H1 (cell line): Measurements from ENCODE around the gene GPRIN3. TPM values are rescaled to one million over a fixed set of nuclear protein-coding genes. Genes with fewer than 3 reads are reported as not detected.

Experiments used
- CHD7 ChIP-seq: fragments of 300-600 bp; sonication (generic); IDR thresholded peaks from 2 replicates; pipeline ENCODE4 v1.7.1; 2012; ENCODE audit warnings: low read length, moderate library complexity, mild to moderate bottlenecking, inconsistent platforms; ENCODE audit not compliant: insufficient replicate concordance
- TAF7 ChIP-seq: optimal IDR thresholded peaks from 2 replicates; pipeline ENCODE3; 2011; ENCODE audit warnings: low read depth, mild to moderate bottlenecking, inconsistent platforms, low read length, moderate library complexity, borderline replicate concordance
- polyA plus RNA-seq, 7 experiments: library from polyadenylated mRNA; depleted of rRNA in 3 of 7; stranded (reverse) in 5 of 7; unstranded in 2 of 7; fragments of >200 nt in 5 of 7; fragments of 200-250 nt in 2 of 7; gene quantifications; 1 replicate in 5 of 7; 2 replicates in 1 of 7; 4 replicates in 1 of 7; pipeline versions ENCODE4 v1.2.1 to v1.2.3, GENCODE V29; 2011 to 2013; ENCODE audit warnings: missing spikeins in 2 of 7, mixed read lengths in 2 of 7
- total RNA-seq: library from RNA; stranded (reverse); fragmentation: NEBNext Ultra II Directional; extraction: Animal tissue kit (Norgen Biotek cat#: 25700); gene quantifications from 2 replicates; pipeline ENCODE4 v1.2.1, GENCODE V29; 2021

Gene GPRIN3
- total and polyA plus RNA-seq, 2 of the 8 experiments (the other 6 are each of a cell fraction or from before 2014, with no cell fraction given), result 0.17 to 1.4 TPM

GRCh38 chr4:89344571-89344970, 37.0 kb upstream of the GPRIN3 start (continued):
- TF ChIP-seq CHD7 (no peak), TAF7 (no peak)
